HG02678 (cell line): ENCODE results near the gene ALX3.

Experiments used
- ATAC-seq: cut with Tn5 transposase; IDR thresholded peaks from one replicate; pipeline ENCODE4 v1.9.1; 2021; ENCODE audit warnings: mild to moderate bottlenecking, moderate library complexity; ENCODE audit not compliant: unreplicated experiment

The ALX3 gene

GRCh38 chr1:110067479-110067892, 3.0 kb downstream of the ALX3 start:
- no peak for ATAC-seq

DNA sequence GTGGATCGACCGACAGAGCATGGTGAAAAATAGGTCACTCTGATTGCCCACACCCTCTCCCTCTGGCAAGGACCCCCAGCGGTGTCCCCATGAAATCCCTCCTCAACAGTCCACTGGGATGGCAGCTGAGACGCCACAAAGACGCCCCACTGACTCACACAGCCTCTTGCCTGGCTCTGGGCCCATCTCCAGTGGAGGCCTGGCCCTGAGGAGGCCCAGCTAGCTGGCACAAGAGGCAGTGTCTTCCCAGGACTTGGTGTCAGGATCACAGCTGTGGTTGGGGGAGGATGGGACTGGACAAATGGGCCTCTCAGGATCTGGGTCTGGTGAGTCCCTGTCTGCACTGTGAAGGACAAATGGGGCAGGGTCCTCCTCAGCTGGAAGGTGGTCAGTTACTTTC, 4.6 kb downstream of the ALX3 start:
- no peak for ATAC-seq

DNA sequence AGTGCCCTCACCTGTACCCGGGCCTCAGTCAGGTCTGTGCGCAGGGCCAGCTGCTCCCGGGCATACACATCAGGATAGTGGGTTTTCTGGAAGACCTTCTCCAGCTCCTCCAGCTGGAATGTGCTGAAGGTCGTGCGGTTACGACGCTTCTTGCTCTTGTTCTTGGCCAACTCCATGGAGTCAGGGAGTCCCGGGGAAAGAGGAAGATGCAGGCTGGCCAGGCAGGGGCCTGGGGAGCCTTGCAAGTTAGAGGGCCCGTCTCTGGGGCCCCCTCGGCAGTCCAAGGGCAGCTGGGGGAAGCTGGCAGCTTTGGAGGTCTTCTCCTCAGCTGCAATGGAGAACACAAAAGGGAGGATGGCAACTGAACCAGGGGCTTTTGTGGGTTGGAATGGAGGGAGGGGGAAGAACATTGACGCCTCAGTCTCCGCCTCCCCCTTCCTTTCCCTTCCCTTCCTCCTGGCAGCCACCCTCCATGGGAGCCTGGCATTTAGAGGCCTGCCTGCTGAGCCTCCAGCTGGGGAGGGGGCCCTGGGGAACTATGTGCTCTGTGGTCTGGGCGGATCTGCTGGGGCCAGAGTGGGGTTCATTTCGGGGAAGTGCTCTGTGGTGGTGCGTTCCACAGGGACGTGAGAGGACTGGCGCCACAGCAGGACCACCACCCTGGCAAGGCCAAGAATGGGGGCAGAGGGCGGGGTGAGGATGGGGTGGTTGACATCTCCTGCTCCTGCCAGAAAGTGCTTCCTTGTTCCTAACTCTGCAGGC, 5.7 kb downstream of the ALX3 start:
- no peak for ATAC-seq

DNA sequence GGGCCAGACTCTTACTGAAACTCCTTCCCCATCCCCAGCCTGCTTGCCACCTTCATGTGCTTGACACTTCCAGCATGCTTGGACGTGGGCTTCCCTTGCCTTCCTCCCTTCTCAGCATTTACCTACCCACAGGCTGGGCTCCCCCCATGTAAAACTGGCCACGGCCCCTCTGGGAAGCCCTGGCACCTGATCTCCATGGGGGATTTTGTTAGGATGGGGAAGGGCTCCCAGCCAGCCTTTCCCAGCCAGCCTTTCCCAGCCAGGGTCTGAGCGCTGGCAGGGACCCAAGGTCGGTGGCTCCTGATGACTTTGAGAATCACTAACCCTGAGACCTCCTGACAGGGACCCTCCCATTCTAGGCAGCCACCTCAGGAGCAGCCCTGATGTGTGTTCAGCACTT, 6.7 kb downstream of the ALX3 start:
- no peak for ATAC-seq

DNA sequence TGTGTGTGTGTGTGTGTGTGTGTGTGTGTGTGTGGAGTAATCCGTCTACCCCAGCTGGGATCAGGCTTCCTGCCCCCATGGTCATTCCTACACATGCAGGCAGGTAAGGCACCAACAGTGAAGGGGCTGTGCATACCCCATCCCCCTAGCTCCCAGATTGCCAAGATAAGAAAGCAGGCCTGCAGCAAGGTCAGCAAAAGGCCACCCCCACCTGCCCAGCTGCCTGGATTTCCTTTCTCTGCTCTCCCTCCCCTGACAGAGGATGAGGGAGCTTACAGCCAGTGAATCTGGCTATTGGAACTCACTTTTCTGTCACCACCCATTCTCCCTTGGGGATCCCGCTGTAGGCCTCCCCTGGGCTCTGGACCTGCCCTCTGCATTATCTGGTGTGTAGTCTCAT, 7.9 kb downstream of the ALX3 start:
- ATAC-seq: no peak

GRCh38 chr1:110061341-110061740, 9.1 kb downstream of the ALX3 start:
- ATAC-seq: no peak

GRCh38 chr1:110060662-110061060, 9.8 kb downstream of the ALX3 start:
- no peak for ATAC-seq

GRCh38 chr1:110060034-110060661, 10.3 kb downstream of the ALX3 start:
- ATAC-seq: no peak

- no peak for ATAC-seq
Observed at GRCh38 chr1:110059133-110059863, 11.2 kb downstream of the ALX3 start.

DNA sequence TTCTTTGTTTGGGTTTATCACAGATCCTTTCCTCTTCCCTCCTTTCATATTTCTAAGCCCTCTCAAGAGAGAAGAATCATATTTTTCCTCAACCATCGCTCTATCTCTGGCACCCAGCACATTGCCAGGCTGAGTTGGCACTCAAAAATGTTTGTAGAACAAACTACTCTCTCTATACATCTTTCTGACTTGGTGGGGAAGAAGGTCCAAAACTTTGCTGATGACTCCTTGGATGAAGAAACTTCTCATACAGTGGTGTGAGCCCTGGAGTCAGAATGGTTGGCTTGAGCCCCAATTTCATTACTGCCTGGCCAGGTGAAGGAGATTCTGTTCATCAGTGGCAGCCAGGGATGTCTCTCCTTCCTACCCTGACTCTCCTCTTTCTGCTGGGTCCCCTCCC, 11.9 kb downstream of the ALX3 start:
- no peak for ATAC-seq

DNA sequence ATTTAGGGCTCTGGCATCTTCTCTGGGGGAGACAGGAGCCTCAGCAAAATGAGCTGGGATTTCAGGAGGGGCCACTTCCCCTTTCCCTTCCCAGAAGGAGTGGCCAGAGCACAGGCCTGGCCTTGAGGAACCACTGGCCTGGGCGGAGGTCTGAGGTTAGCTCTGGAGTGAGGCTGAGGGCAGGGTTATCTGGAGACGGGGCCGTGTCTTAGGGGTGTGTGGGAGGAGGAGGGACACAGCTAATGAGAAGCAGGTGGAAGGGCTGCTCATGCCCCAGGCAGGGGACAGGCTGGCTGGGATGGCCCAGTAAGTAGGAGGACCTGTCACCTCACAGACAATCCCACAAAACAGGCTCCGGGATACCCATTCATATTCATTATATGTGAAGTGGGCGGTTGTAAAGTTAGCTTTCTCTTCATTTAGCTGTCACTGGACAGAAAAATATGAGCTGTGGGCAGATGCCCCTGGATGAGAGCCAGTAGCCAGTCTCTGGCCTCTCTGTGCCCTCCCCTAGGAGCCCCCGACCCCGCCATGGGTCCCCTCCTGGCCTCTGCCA, 12.4 kb downstream of the ALX3 start:
- no peak for ATAC-seq

GRCh38 chr1:110056776-110057175, 13.7 kb downstream of the ALX3 start:
- ATAC-seq: no peak

DNA sequence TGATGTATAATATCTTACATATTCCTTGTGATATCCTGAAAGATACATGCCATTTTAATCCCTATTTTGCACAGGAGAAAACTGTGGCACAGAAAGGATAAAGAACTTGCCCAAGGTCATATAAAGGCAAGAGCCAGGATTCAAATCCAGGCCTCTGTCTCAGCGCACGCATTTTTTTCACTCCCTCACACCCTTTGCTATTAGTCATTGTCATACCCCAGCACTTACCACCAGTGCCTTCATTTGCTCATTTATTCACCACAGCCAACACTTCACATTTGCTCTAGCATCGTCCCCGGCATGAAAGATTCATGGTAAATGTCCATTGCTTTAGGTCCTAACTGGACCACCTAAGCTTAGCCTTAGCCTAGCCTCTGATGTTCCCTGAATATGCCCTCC, 14.2 kb downstream of the ALX3 start:
- no peak for ATAC-seq

DNA sequence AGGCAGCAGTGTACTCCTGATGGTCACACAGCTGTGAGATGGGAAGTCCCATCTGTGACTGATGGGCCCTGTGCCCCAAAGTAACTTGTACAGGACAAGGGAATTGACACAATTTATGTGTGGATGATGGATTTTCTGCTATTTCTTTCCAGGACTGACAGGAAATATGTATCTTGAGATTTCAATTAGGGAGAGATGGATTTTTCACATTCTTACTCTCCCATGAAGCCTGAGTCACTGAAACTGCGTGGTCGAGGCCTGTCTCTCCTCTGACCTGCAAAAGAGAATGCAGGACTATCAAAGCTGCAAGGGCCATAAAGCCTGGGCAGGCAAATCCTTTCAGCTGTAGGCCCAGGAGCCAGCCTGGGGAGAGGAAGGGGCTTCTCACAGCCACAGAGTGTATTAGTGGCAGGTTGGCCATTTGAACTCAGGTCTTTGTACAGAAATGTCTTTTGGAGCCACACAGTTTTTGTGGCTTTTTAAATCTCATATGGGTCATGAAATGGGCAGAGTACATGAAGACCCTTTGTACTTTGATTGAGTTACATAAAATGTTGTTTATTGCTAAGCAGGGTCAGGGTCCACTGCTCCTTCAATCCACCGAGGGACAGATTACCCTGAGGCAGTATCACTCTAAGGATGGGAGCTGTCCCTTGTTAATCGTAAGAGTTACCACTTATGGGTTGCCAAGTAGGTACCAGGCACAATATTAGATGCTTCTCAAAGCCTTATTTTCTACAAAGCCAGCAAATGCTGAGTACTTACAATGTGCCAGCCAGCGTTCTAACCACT, 14.8 kb downstream of the ALX3 start:
- no peak for ATAC-seq

DNA sequence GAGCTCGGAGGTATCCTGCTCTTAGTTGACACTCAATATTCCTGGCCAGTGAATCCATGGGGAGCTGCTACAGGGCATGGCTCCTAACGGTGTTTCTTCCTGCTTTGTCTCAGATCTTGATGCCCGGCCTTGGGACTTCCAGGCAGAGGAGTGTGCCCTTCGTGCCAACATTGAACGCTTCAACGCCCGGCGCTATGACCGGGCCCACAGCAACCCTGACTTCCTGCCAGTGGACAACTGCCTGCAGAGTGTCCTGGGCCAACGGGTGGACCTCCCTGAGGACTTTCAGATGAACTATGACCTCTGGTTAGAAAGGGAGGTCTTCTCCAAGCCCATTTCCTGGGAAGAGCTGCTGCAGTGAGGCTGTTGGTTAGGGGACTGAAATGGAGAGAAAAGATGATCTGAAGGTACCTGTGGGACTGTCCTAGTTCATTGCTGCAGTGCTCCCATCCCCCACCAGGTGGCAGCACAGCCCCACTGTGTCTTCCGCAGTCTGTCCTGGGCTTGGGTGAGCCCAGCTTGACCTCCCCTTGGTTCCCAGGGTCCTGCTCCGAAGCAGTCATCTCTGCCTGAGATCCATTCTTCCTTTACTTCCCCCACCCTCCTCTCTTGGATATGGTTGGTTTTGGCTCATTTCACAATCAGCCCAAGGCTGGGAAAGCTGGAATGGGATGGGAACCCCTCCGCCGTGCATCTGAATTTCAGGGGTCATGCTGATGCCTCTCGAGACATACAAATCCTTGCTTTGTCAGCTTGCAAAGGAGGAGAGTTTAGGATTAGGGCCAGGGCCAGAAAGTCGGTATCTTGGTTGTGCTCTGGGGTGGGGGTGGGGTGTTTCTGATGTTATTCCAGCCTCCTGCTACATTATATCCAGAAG, 16.7 kb downstream of the ALX3 start:
- ATAC-seq: no peak

DNA sequence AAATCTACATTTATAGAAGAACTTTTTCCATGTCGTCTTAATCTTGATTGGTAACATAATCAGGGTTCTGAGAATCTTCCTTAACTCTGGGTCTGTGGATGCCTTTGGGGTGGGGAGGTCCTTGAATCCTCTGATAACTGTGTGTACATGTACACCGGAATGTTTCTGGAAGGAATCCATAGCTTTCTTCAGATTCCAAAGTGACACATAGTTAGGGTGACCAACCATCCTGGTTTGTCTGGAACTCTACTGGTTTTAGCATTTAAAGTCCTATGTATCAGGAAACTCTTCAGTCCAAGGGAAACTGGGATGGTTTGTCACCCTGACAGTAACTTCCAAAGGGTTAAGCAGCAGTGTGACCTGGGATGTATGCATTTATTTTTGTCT, 19.2 kb downstream of the ALX3 start:
- no peak for ATAC-seq

- no peak for ATAC-seq
Observed at GRCh38 chr1:110050602-110051261, 19.7 kb downstream of the ALX3 start.

- no peak for ATAC-seq
Observed at GRCh38 chr1:110049801-110050601, 20.5 kb downstream of the ALX3 start.
